HepG2 (cell line): Measurements from ENCODE around the gene HUNK. TPM values are rescaled to one million over a fixed set of nuclear protein-coding genes. Genes with fewer than 3 reads are reported as not detected.

Experiments
- HNRNPUL1 ChIP-seq: fragments of 200-400 bp; formaldehyde crosslinking; IDR thresholded peaks from 2 replicates; pipeline ENCODE4 v1.6.1; 2017; ENCODE audit warnings: low read depth, mild to moderate bottlenecking, low read length, moderate library complexity
- ISL2 ChIP-seq: sonication (generic); formaldehyde crosslinking; IDR thresholded peaks from 2 replicates; pipeline ENCODE4 v1.5.0; 2020; ENCODE audit warnings: missing genetic modification reagents
- KAT7 ChIP-seq: IDR thresholded peaks from 2 replicates; pipeline ENCODE4 v1.6.1; 2018; ENCODE audit warnings: borderline replicate concordance, missing compliant biosample characterization
- SYNCRIP ChIP-seq: fragments of 200-400 bp; formaldehyde crosslinking; IDR thresholded peaks from 2 replicates; pipeline ENCODE4 v1.6.1; 2018; ENCODE audit warnings: mild to moderate bottlenecking, low read depth, low read length; ENCODE audit not compliant: insufficient read depth
- ZFP62 ChIP-seq: sonication (generic); formaldehyde crosslinking; IDR thresholded peaks from 2 replicates; pipeline ENCODE4 v1.4.0; 2020; ENCODE audit warnings: missing genetic modification reagents
- ZNF484 ChIP-seq: sonication (generic); formaldehyde crosslinking; IDR thresholded peaks from 2 replicates; pipeline ENCODE4 v1.5.1; 2020; ENCODE audit warnings: mild to moderate bottlenecking, low read depth, missing genetic modification reagents, borderline replicate concordance
- ZNF720 ChIP-seq: sonication (generic); formaldehyde crosslinking; IDR thresholded peaks from 2 replicates; pipeline ENCODE4 v1.4.0; 2020; ENCODE audit warnings: missing genetic modification reagents
- polyA plus RNA-seq, 8 experiments: library from polyadenylated mRNA; depleted of rRNA in 3 of 8; stranded (reverse) in 7 of 8; unstranded in 1 of 8; fragments of >200 nt; fragmentation: Illumina TruSeq in 4 of 8; extraction: Trizol in 4 of 8; gene quantifications; 2 replicates each; pipeline versions ENCODE4 v1.2.1 to v1.2.3, GENCODE V29; 2011 to 2016; ENCODE audit warnings: low read depth in 4 of 8, missing spikeins in 1 of 8, mixed read lengths in 1 of 8; ENCODE audit not compliant: insufficient read depth in 1 of 8
- total RNA-seq, 5 experiments: library from RNA; depleted of rRNA; stranded (reverse); fragments of >200 nt; fragmentation: Illumina TruSeq; extraction: Trizol; gene quantifications; 2 replicates each; pipeline ENCODE4 v1.2.3, GENCODE V29; 2016; ENCODE audit warnings: low read depth in 1 of 5
- TF ChIP-seq, protein P1 (sequence below): sonication (generic); formaldehyde crosslinking; IDR thresholded peaks from 2 replicates; pipeline ENCODE4 v1.4.0; 2020; ENCODE audit warnings: missing genetic modification reagents, borderline replicate concordance
- TF ChIP-seq, protein P2 (sequence below): sonication (generic); formaldehyde crosslinking; conservative IDR thresholded peaks from 2 replicates; pipeline ENCODE4 v1.4.0; 2020; ENCODE audit warnings: mild to moderate bottlenecking, missing genetic modification reagents, moderate library complexity
- TF ChIP-seq, protein P3 (sequence below): sonication (generic); formaldehyde crosslinking; IDR thresholded peaks from 2 replicates; pipeline ENCODE4 v1.5.0; 2020; ENCODE audit warnings: mild to moderate bottlenecking, missing genetic modification reagents
- TF ChIP-seq, protein P4 (sequence below): sonication (generic); formaldehyde crosslinking; IDR thresholded peaks from 2 replicates; pipeline ENCODE4 v1.5.0; 2020; ENCODE audit warnings: missing genetic modification reagents
- TF ChIP-seq, protein P5 (sequence below): sonication (generic); formaldehyde crosslinking; IDR thresholded peaks from 2 replicates; pipeline ENCODE4 v1.4.0; 2020; ENCODE audit warnings: missing genetic modification reagents, mild to moderate bottlenecking, borderline replicate concordance

The HUNK gene
- total and polyA plus RNA-seq, 2 of the 13 experiments (the other 11 are each of a cell fraction or from before 2014, with no cell fraction given), result 1.8 to 1.9 TPM

DNA sequence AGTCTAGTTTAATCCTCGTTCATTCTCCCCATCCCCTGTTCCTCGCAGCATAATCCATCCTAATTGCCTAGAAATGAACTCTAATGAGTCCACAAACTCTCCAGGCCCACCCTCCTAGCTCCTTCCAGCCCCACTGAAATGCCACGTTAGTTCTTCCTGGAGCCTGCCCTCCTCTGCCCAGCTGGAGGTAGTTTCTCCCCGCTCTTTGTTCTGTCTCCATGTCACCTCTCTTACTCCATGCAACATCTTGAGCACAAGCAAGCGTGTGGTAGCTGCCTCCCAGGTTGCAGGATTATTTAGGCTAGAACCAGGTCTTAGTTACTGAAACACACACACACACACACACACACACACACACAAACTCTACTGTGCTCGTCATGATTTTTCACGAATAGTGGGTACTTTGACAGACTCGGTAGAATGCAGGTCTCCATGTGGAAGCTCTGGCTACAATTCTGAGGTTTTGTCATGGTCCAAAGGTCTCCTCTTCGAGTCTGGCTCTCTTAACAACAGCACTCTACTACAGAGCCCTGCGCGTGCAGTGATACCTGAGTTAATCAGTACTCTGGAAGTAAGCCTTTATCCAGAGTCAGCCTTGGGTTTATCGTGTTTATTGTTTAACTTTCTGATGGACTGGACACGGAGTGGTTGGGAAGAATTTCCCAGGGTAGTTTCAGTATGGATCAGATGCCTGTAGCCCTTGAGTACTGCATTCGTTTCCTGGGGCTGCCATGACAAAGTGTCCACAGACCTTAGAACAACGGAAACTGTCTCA, 27.5 kb downstream of the HUNK start (continued):
- TF ChIP-seq, protein P1, sequence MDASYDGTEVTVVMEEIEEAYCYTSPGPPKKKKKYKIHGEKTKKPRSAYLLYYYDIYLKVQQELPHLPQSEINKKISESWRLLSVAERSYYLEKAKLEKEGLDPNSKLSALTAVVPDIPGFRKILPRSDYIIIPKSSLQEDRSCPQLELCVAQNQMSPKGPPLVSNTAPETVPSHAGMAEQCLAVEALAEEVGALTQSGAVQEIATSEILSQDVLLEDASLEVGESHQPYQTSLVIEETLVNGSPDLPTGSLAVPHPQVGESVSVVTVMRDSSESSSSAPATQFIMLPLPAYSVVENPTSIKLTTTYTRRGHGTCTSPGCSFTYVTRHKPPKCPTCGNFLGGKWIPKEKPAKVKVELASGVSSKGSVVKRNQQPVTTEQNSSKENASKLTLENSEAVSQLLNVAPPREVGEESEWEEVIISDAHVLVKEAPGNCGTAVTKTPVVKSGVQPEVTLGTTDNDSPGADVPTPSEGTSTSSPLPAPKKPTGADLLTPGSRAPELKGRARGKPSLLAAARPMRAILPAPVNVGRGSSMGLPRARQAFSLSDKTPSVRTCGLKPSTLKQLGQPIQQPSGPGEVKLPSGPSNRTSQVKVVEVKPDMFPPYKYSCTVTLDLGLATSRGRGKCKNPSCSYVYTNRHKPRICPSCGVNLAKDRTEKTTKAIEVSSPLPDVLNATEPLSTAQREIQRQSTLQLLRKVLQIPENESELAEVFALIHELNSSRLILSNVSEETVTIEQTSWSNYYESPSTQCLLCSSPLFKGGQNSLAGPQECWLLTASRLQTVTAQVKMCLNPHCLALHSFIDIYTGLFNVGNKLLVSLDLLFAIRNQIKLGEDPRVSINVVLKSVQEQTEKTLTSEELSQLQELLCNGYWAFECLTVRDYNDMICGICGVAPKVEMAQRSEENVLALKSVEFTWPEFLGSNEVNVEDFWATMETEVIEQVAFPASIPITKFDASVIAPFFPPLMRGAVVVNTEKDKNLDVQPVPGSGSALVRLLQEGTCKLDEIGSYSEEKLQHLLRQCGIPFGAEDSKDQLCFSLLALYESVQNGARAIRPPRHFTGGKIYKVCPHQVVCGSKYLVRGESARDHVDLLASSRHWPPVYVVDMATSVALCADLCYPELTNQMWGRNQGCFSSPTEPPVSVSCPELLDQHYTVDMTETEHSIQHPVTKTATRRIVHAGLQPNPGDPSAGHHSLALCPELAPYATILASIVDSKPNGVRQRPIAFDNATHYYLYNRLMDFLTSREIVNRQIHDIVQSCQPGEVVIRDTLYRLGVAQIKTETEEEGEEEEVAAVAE (CRISPR knock-in tag), result 0 out of 2 replicates have a peak, but pooled peaks have one; percentile 45
- TF ChIP-seq, protein P2, sequence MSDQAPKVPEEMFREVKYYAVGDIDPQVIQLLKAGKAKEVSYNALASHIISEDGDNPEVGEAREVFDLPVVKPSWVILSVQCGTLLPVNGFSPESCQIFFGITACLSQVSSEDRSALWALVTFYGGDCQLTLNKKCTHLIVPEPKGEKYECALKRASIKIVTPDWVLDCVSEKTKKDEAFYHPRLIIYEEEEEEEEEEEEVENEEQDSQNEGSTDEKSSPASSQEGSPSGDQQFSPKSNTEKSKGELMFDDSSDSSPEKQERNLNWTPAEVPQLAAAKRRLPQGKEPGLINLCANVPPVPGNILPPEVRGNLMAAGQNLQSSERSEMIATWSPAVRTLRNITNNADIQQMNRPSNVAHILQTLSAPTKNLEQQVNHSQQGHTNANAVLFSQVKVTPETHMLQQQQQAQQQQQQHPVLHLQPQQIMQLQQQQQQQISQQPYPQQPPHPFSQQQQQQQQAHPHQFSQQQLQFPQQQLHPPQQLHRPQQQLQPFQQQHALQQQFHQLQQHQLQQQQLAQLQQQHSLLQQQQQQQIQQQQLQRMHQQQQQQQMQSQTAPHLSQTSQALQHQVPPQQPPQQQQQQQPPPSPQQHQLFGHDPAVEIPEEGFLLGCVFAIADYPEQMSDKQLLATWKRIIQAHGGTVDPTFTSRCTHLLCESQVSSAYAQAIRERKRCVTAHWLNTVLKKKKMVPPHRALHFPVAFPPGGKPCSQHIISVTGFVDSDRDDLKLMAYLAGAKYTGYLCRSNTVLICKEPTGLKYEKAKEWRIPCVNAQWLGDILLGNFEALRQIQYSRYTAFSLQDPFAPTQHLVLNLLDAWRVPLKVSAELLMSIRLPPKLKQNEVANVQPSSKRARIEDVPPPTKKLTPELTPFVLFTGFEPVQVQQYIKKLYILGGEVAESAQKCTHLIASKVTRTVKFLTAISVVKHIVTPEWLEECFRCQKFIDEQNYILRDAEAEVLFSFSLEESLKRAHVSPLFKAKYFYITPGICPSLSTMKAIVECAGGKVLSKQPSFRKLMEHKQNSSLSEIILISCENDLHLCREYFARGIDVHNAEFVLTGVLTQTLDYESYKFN, result peak; percentile 90
- no peak for TF ChIP-seq ISL2 (CRISPR knock-in tag)
- no peak for TF ChIP-seq HNRNPUL1
- TF ChIP-seq, protein P3, sequence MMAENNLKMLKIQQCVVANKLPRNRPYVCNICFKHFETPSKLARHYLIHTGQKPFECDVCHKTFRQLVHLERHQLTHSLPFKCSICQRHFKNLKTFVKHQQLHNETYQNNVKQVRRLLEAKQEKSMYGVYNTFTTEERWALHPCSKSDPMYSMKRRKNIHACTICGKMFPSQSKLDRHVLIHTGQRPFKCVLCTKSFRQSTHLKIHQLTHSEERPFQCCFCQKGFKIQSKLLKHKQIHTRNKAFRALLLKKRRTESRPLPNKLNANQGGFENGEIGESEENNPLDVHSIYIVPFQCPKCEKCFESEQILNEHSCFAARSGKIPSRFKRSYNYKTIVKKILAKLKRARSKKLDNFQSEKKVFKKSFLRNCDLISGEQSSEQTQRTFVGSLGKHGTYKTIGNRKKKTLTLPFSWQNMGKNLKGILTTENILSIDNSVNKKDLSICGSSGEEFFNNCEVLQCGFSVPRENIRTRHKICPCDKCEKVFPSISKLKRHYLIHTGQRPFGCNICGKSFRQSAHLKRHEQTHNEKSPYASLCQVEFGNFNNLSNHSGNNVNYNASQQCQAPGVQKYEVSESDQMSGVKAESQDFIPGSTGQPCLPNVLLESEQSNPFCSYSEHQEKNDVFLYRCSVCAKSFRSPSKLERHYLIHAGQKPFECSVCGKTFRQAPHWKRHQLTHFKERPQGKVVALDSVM, result 0 out of 2 replicates have a peak, but pooled peaks have one; percentile 13
- TF ChIP-seq ZNF720 (CRISPR knock-in tag), result no peak
- TF ChIP-seq ZNF484, result no peak
- TF ChIP-seq, protein P4, sequence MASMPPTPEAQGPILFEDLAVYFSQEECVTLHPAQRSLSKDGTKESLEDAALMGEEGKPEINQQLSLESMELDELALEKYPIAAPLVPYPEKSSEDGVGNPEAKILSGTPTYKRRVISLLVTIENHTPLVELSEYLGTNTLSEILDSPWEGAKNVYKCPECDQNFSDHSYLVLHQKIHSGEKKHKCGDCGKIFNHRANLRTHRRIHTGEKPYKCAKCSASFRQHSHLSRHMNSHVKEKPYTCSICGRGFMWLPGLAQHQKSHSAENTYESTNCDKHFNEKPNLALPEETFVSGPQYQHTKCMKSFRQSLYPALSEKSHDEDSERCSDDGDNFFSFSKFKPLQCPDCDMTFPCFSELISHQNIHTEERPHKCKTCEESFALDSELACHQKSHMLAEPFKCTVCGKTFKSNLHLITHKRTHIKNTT (CRISPR knock-in tag), result no peak
- no peak for TF ChIP-seq KAT7 (CRISPR knock-in tag)
- TF ChIP-seq ZFP62, result no peak
- no peak for TF ChIP-seq SYNCRIP
- TF ChIP-seq, protein P5, sequence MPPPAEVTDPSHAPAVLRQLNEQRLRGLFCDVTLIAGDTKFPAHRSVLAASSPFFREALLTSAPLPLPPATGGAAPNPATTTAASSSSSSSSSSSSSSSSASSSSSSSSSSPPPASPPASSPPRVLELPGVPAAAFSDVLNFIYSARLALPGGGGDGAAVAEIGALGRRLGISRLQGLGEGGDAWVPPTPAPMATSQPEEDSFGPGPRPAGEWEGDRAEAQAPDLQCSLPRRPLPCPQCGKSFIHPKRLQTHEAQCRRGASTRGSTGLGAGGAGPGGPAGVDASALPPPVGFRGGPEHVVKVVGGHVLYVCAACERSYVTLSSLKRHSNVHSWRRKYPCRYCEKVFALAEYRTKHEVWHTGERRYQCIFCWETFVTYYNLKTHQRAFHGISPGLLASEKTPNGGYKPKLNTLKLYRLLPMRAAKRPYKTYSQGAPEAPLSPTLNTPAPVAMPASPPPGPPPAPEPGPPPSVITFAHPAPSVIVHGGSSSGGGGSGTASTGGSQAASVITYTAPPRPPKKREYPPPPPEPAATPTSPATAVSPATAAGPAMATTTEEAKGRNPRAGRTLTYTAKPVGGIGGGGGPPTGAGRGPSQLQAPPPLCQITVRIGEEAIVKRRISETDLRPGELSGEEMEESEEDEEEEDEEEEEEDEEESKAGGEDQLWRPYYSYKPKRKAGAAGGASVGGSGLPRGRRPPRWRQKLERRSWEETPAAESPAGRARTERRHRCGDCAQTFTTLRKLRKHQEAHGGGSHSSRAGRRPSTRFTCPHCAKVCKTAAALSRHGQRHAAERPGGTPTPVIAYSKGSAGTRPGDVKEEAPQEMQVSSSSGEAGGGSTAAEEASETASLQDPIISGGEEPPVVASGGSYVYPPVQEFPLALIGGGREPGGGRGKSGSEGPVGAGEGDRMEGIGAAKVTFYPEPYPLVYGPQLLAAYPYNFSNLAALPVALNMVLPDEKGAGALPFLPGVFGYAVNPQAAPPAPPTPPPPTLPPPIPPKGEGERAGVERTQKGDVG (CRISPR knock-in tag), result peak; percentile 30; the same call in 1 of the 2 replicates
